Astrocyte (in vitro differentiated cells and primary cell): ENCODE data around the gene PRDM12. TPM values are rescaled to one million over a fixed set of nuclear protein-coding genes. Genes with fewer than 3 reads are reported as not detected.

ENCODE experiments used
- DNase-seq: peaks from one replicate; pipeline ENCODE4 v3.0.0-alpha.2; 2010; ENCODE audit warnings: low read depth
- FAIRE-seq: peaks from 2 replicates; lab custom pipeline; 2011; peaks lifted over from hg19 to GRCh38; lab: Jason Lieb, UNC
- H2AFZ ChIP-seq: 2 replicates; pipeline ENCODE4 v1.6.0; 2012; ENCODE audit warnings: low read depth, low read length, inconsistent platforms
- H3K27ac ChIP-seq: 2 replicates; pipeline ENCODE4 v1.5.1; 2011; ENCODE audit warnings: low read depth, low read length, inconsistent platforms
- H3K27me3 ChIP-seq: 2 replicates; pipeline ENCODE4 v1.6.0; 2011; ENCODE audit warnings: low read length, inconsistent platforms; ENCODE audit not compliant: insufficient read depth
- H3K36me3 ChIP-seq: 2 replicates; pipeline ENCODE4 v1.5.1; 2011; ENCODE audit warnings: low read length, inconsistent platforms; ENCODE audit not compliant: insufficient read depth
- H3K4me1 ChIP-seq: 2 replicates; pipeline ENCODE4 v1.5.1; 2011; ENCODE audit warnings: low read length, inconsistent platforms; ENCODE audit not compliant: insufficient read depth
- H3K4me2 ChIP-seq: 2 replicates; pipeline ENCODE4 v1.6.0; 2012; ENCODE audit warnings: low read length, inconsistent platforms
- H3K4me3 ChIP-seq: 2 replicates; pipeline ENCODE4 v1.5.1; 2011; ENCODE audit warnings: low read depth, mild to moderate bottlenecking, low read length, inconsistent platforms; ENCODE audit not compliant: insufficient read depth
- H3K79me2 ChIP-seq: 2 replicates; pipeline ENCODE4 v1.6.0; 2012; ENCODE audit warnings: mild to moderate bottlenecking, low read length, inconsistent platforms; ENCODE audit not compliant: insufficient read depth
- H3K9ac ChIP-seq: 2 replicates; pipeline ENCODE4 v1.6.0; 2012; ENCODE audit warnings: mild to moderate bottlenecking, low read length, inconsistent platforms
- H3K9me3 ChIP-seq: 2 replicates; pipeline ENCODE4 v1.5.1; 2012; ENCODE audit warnings: low read depth, mild to moderate bottlenecking, low read length, inconsistent platforms; ENCODE audit not compliant: insufficient read depth
- H4K20me1 ChIP-seq: 2 replicates; pipeline ENCODE4 v1.6.0; 2012; ENCODE audit warnings: low read length, inconsistent platforms; ENCODE audit not compliant: insufficient read depth
- H3K27ac Mint-ChIP-seq: one replicate; pipeline ENCODE4 v1.8.0; 2021; ENCODE audit warnings: mild to moderate bottlenecking, mixed read lengths; ENCODE audit not compliant: unreplicated experiment
- H3K27me3 Mint-ChIP-seq: one replicate; pipeline ENCODE4 v1.8.0; 2021; ENCODE audit warnings: low read depth, mixed read lengths; ENCODE audit not compliant: unreplicated experiment
- H3K36me3 Mint-ChIP-seq: one replicate; pipeline ENCODE4 v1.8.0; 2021; ENCODE audit warnings: low read depth, mixed read lengths; ENCODE audit not compliant: unreplicated experiment
- H3K4me1 Mint-ChIP-seq: one replicate; pipeline ENCODE4 v1.8.0; 2021; ENCODE audit warnings: low read depth, mixed read lengths; ENCODE audit not compliant: unreplicated experiment
- H3K4me3 Mint-ChIP-seq: one replicate; pipeline ENCODE4 v1.8.0; 2021; ENCODE audit warnings: mild to moderate bottlenecking, moderate library complexity, mixed read lengths; ENCODE audit not compliant: unreplicated experiment
- H3K9me3 Mint-ChIP-seq: one replicate; pipeline ENCODE4 v1.8.0; 2021; ENCODE audit warnings: mild to moderate bottlenecking, mixed read lengths; ENCODE audit not compliant: unreplicated experiment
- CTCF ChIP-seq: IDR thresholded peaks from 2 replicates; pipeline ENCODE4 v1.5.1; 2011; ENCODE audit warnings: low read depth, mild to moderate bottlenecking, inconsistent platforms, low read length, moderate library complexity; ENCODE audit not compliant: insufficient read depth
- EZH2 ChIP-seq: IDR thresholded peaks from 2 replicates; pipeline ENCODE4 v1.6.1; 2012; ENCODE audit warnings: mild to moderate bottlenecking, low read length, inconsistent platforms; ENCODE audit not compliant: insufficient read depth
- total RNA-seq: library from RNA; stranded (reverse); gene quantifications from 2 replicates; pipeline ENCODE4 v1.2.1, GENCODE V29; 2021

The PRDM12 gene
- total RNA-seq, 1 donor from 2014 or later = 0.23 TPM

- Mint-ChIP-seq H3K27me3 (no peaks in the 10 kb centered on the region), H3K4me1 (no peaks in the 10 kb centered on the region), H3K9me3 (no peaks in the 10 kb centered on the region), H3K27ac (no peak overlapping the region), H3K36me3 (peaks cover 17% of the 10 kb centered on the region), H3K4me3 (no peak overlapping the region)
- H4K20me1 ChIP-seq = peaks cover 17% of the 10 kb centered on the region
- H3K27ac ChIP-seq = no peak overlapping the region
- DNase-seq = no peak
- no peaks in the 10 kb centered on the region for H3K27me3 ChIP-seq
- no peak for FAIRE-seq
- H3K4me2 ChIP-seq = no peak overlapping the region
- H3K4me3 ChIP-seq = no peak overlapping the region
- no peaks in the 10 kb centered on the region for H3K4me1 ChIP-seq
- TF ChIP-seq EZH2 (no peak), CTCF (no peak)
- H3K9ac ChIP-seq = no peak overlapping the region
- H3K9me3 ChIP-seq = no peaks in the 10 kb centered on the region
- H3K79me2 ChIP-seq = no peaks in the 10 kb centered on the region
- H2AFZ ChIP-seq = no peak overlapping the region
- peaks cover 16% of the 10 kb centered on the region for H3K36me3 ChIP-seq
Observed at GRCh38 chr9:130634801-130635200, 29.6 kb upstream of the PRDM12 start.

- Histone ChIP-seq H3K4me1 (no peaks in the 10 kb centered on the region), H3K27me3 (no peaks in the 10 kb centered on the region), H3K4me3 (no peak overlapping the region), H3K79me2 (no peaks in the 10 kb centered on the region), H3K27ac (no peak overlapping the region), H3K36me3 (peaks cover 11% of the 10 kb centered on the region), H3K9ac (no peak overlapping the region), H3K9me3 (no peaks in the 10 kb centered on the region), H4K20me1 (peaks cover 12% of the 10 kb centered on the region), H3K4me2 (no peak overlapping the region), H2AFZ (no peak overlapping the region)
- H3K36me3 Mint-ChIP-seq = peaks cover 17% of the 10 kb centered on the region
- no peaks in the 10 kb centered on the region for H3K9me3 Mint-ChIP-seq
- no peaks in the 10 kb centered on the region for H3K4me1 Mint-ChIP-seq
- TF ChIP-seq CTCF = no peak
- no peak for TF ChIP-seq EZH2
- H3K4me3 Mint-ChIP-seq = no peak overlapping the region
- FAIRE-seq (no peak), DNase-seq (no peak)
- H3K27me3 Mint-ChIP-seq = no peaks in the 10 kb centered on the region
- no peak overlapping the region for H3K27ac Mint-ChIP-seq
Observed at GRCh38 chr9:130635306-130635705, 29.1 kb upstream of the PRDM12 start.

GRCh38 chr9:130635721-130636647 lies 28.4 kb upstream of the PRDM12 start:
- H3K36me3 ChIP-seq = peaks cover 9% of the 10 kb centered on the region

More at GRCh38 chr9:130635721-130636647, 28.4 kb upstream of the PRDM12 start:
- H3K79me2 ChIP-seq = no peaks in the 10 kb centered on the region
- H3K4me3 Mint-ChIP-seq = no peak overlapping the region
- TF ChIP-seq CTCF = no peak
- H3K27me3 Mint-ChIP-seq = no peaks in the 10 kb centered on the region
- no peaks in the 10 kb centered on the region for H3K9me3 ChIP-seq
- H3K27ac ChIP-seq = no peak overlapping the region
- H2AFZ ChIP-seq = no peak overlapping the region
- no peak overlapping the region for H3K4me2 ChIP-seq
- H3K4me1 ChIP-seq = no peaks in the 10 kb centered on the region
- H3K36me3 Mint-ChIP-seq = peaks cover 17% of the 10 kb centered on the region
- FAIRE-seq (no peak), DNase-seq (no peak)
- H3K27me3 ChIP-seq = no peaks in the 10 kb centered on the region
- H3K9ac ChIP-seq = no peak overlapping the region
- H3K27ac Mint-ChIP-seq = no peak overlapping the region
- H3K9me3 Mint-ChIP-seq = no peaks in the 10 kb centered on the region
- H4K20me1 ChIP-seq = peaks cover 7% of the 10 kb centered on the region
- no peaks in the 10 kb centered on the region for H3K4me1 Mint-ChIP-seq
- H3K4me3 ChIP-seq = no peak overlapping the region
